Stomach (tissue), 4 donors: ENCODE measurements around the gene BCL6.

Source experiments
- EP300 ChIP-seq: sonication (generic); formaldehyde crosslinking; IDR thresholded peaks from one replicate; pipeline ENCODE4 v1.6.1; 2017; ENCODE audit warnings: antibody characterized with exemption
- POLR2A ChIP-seq, 4 donors: fragments of 450-650 bp; IDR thresholded peaks; one replicate each; pipeline ENCODE4 v1.6.1; 2016; ENCODE audit warnings: antibody characterized with exemption in 4 of 4, control low read depth in 2 of 4, mild to moderate bottlenecking in 1 of 4, moderate library complexity in 1 of 4
- POLR2AphosphoS5 ChIP-seq, 3 donors: sonication (generic); formaldehyde crosslinking; IDR thresholded peaks; one replicate each; pipeline ENCODE4 v1.6.1; 2016; ENCODE audit warnings: antibody characterized with exemption in 3 of 3
- TF ChIP-seq, protein P1 (sequence below), 7 experiments: fragments of 450-650 bp in 4 of 7; fragments of 200-600 bp in 3 of 7; sonication (generic) in 3 of 7; IDR thresholded peaks; one replicate each; pipeline ENCODE4 v1.5.1; 2016 to 2019; ENCODE audit warnings: antibody characterized with exemption in 7 of 7, control low read depth in 2 of 7, mild to moderate bottlenecking in 1 of 7

DNA sequence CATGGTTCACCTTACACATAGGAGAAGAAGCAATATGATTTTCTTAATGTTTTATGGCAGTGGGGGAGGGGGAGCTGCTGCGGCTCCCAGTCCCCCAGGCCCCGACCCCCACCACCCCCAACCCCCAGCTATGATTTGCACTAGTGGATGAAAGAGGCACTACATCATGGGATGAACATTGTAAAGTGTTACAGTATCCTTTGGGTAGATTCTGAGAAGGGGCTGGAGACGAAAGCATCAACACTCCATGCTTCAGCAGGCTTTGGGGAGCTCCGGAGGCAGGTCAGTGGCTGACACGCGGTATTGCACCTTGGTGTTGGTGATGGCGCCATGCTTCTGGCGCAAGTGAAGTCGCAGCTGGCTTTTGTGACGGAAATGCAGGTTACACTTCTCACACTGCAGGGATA is 23.1 kb downstream of the BCL6 start:
- TF ChIP-seq, protein P1, sequence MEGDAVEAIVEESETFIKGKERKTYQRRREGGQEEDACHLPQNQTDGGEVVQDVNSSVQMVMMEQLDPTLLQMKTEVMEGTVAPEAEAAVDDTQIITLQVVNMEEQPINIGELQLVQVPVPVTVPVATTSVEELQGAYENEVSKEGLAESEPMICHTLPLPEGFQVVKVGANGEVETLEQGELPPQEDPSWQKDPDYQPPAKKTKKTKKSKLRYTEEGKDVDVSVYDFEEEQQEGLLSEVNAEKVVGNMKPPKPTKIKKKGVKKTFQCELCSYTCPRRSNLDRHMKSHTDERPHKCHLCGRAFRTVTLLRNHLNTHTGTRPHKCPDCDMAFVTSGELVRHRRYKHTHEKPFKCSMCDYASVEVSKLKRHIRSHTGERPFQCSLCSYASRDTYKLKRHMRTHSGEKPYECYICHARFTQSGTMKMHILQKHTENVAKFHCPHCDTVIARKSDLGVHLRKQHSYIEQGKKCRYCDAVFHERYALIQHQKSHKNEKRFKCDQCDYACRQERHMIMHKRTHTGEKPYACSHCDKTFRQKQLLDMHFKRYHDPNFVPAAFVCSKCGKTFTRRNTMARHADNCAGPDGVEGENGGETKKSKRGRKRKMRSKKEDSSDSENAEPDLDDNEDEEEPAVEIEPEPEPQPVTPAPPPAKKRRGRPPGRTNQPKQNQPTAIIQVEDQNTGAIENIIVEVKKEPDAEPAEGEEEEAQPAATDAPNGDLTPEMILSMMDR (IDR thresholded peaks at IDR 0.05), result no peak
- TF ChIP-seq EP300 (no peak), POLR2A (IDR thresholded peaks at IDR 0.05) (no peak), POLR2AphosphoS5 (IDR thresholded peaks at IDR 0.05) (no peak)
